Type B pancreatic cell (in vitro differentiated cells): ENCODE data around the gene LTBP4. TPM values are rescaled to one million over a fixed set of nuclear protein-coding genes. Genes with fewer than 3 reads are reported as not detected.

Experiments used
- DNase-seq: peaks from one replicate; pipeline ENCODE4 v3.0.0; 2021; ENCODE audit warnings: mixed read lengths; ENCODE audit not compliant: unreplicated experiment; ENCODE audit errors: extremely low spot score
- H3K27ac Mint-ChIP-seq: 2 replicates; pipeline ENCODE4 v1.8.0; 2021; ENCODE audit warnings: mild to moderate bottlenecking, mixed read lengths
- H3K27me3 Mint-ChIP-seq: 2 replicates; pipeline ENCODE4 v1.8.0; 2021; ENCODE audit warnings: mixed read lengths
- H3K36me3 Mint-ChIP-seq: 2 replicates; pipeline ENCODE4 v1.8.0; 2021; ENCODE audit warnings: mixed read lengths
- H3K4me1 Mint-ChIP-seq: one replicate; pipeline ENCODE4 v1.8.0; 2021; ENCODE audit warnings: mixed read lengths; ENCODE audit not compliant: unreplicated experiment
- H3K4me3 Mint-ChIP-seq: 2 replicates; pipeline ENCODE4 v1.8.0; 2021; ENCODE audit warnings: mild to moderate bottlenecking, mixed read lengths
- H3K9me3 Mint-ChIP-seq: 2 replicates; pipeline ENCODE4 v1.8.0; 2021; ENCODE audit warnings: mixed read lengths
- CTCF ChIP-seq: fragments of 200-600 bp; sonication (generic); conservative IDR thresholded peaks from 2 replicates; pipeline ENCODE4 v1.5.0; 2021; ENCODE audit warnings: antibody characterized with exemption, mild to moderate bottlenecking
- total RNA-seq: library from RNA; stranded (reverse); gene quantifications from 2 replicates; pipeline ENCODE4 v1.2.1, GENCODE V29; 2021; ENCODE audit warnings: low replicate concordance

The LTBP4 gene
- total RNA-seq, 1 donor from 2014 or later, result 145 TPM

- Mint-ChIP-seq H3K27me3 (peaks cover 64% of the 10 kb centered on the region), H3K9me3 (no peaks in the 10 kb centered on the region), H3K4me3 (peak overlapping the region; percentile 81), H3K4me1 (peaks cover 25% of the 10 kb centered on the region), H3K27ac (peak overlapping the region; percentile 70), H3K36me3 (peaks cover 9% of the 10 kb centered on the region)
- no peak for TF ChIP-seq CTCF
- no peak for DNase-seq
Measured at GRCh38 chr19:40610396-40611064, 9.4 kb downstream of the LTBP4 start.

- peaks cover 20% of the 10 kb centered on the region for H3K4me1 Mint-ChIP-seq
- H3K9me3 Mint-ChIP-seq, result no peaks in the 10 kb centered on the region
- H3K27ac Mint-ChIP-seq, result peak overlapping the region; percentile 70
- H3K36me3 Mint-ChIP-seq, result peaks cover 13% of the 10 kb centered on the region
- no peak for TF ChIP-seq CTCF
- peaks cover 59% of the 10 kb centered on the region for H3K27me3 Mint-ChIP-seq
- H3K4me3 Mint-ChIP-seq, result no peak overlapping the region
- no peak for DNase-seq
Measured at GRCh38 chr19:40611096-40611495, 9.9 kb downstream of the LTBP4 start.

- Mint-ChIP-seq H3K4me1 (peaks cover 20% of the 10 kb centered on the region), H3K4me3 (peak overlapping the region; percentile 11), H3K27me3 (peaks cover 52% of the 10 kb centered on the region), H3K27ac (no peak overlapping the region), H3K36me3 (peaks cover 13% of the 10 kb centered on the region), H3K9me3 (no peaks in the 10 kb centered on the region)
- TF ChIP-seq CTCF, result no peak
- DNase-seq, result no peak
Measured at GRCh38 chr19:40611900-40612698, 10.9 kb downstream of the LTBP4 start.

- H3K4me1 Mint-ChIP-seq, result peaks cover 16% of the 10 kb centered on the region
- no peak for DNase-seq
- no peak for TF ChIP-seq CTCF
- H3K4me3 Mint-ChIP-seq, result peak overlapping the region; percentile 91
- no peaks in the 10 kb centered on the region for H3K9me3 Mint-ChIP-seq
- peak overlapping the region; percentile 74 for H3K27ac Mint-ChIP-seq
- peaks cover 13% of the 10 kb centered on the region for H3K36me3 Mint-ChIP-seq
- peaks cover 43% of the 10 kb centered on the region for H3K27me3 Mint-ChIP-seq
Measured at GRCh38 chr19:40612831-40613689, 11.9 kb downstream of the LTBP4 start.
